HCT116 (cell line): ENCODE data around the gene TECPR1. TPM values are rescaled to one million over a fixed set of nuclear protein-coding genes. Genes with fewer than 3 reads are reported as not detected.

Experiments used
- ATAC-seq: fragments of 200-7000 bp; cut with Tn5 transposase; 2 replicates; pipeline ENCODE4 v1.9.1; 2020; ENCODE audit warnings: mild to moderate bottlenecking, moderate library complexity
- BruUV-seq: library from RNA; stranded (reverse); fragments of 400-500 nt; replicated peaks from 2 replicates; lab custom pipeline; 2021; lab: Mats Ljungman, UMichigan
- CTCF ChIA-PET: fragments of 300-600 bp; sonication (Branson Sonifier 250); formaldehyde crosslinking; loops from one replicate; lab custom pipeline; 2021; ENCODE audit warnings: antibody characterized with exemption; lab: Charles Lee
- POLR2A ChIA-PET: fragments of 300-600, 350-600 bp; sonication (Branson Sonifier 250); formaldehyde crosslinking; loops from one replicate; lab custom pipeline; 2021; ENCODE audit warnings: antibody characterized with exemption; lab: Charles Lee
- RAD21 ChIA-PET, 2 experiments: fragments of 300-600 bp; sonication (Branson Sonifier 250); formaldehyde crosslinking; loops; one replicate each; lab custom pipeline; 2023; ENCODE audit warnings: low total read pairs in 2 of 2; ENCODE audit not compliant: uncharacterized antibody in 2 of 2, unreplicated experiment in 2 of 2, low non-redundant PET in 1 of 2; lab: Charles Lee
- DNase-seq: peaks from one replicate; pipeline ENCODE4 v3.0.0-alpha.2; 2010; ENCODE audit warnings: low read depth, low spot score
- H2AFZ ChIP-seq: fragments of 200-600 bp; shearing (Covaris generic), sonication (generic); 2 replicates; pipeline ENCODE4 v1.6.1; 2017; ENCODE audit warnings: low read depth, mixed run types, mixed read lengths, antibody characterized with exemption, low read length; ENCODE audit not compliant: poor library complexity, severe bottlenecking
- H3K27ac ChIP-seq: 2 replicates; pipeline ENCODE4 v1.5.1; 2012; ENCODE audit warnings: low read depth, low read length
- H3K27me3 ChIP-seq: fragments of 200-600 bp; sonication (generic); 2 replicates; pipeline ENCODE4 v1.6.1; 2016; ENCODE audit warnings: mixed run types, low read length, mixed read lengths; ENCODE audit not compliant: insufficient read depth
- H3K36me3 ChIP-seq, 2 experiments: fragments of 200-500 bp in 1 of 2; fragments of 200-600 bp in 1 of 2; sonication (Bioruptor generic) in 1 of 2; sonication (generic) in 1 of 2; 2 replicates each; pipeline versions ENCODE4 v1.5.1 to v1.6.1; 2014 to 2016; ENCODE audit warnings: low read length in 2 of 2, inconsistent platforms in 1 of 2, mixed read lengths in 1 of 2, mixed run types in 1 of 2; ENCODE audit not compliant: insufficient read depth in 2 of 2, control insufficient read depth in 1 of 2
- H3K4me1 ChIP-seq, 2 experiments: fragments of 200-600 bp in 1 of 2; sonication (generic) in 1 of 2; 2 replicates each; pipeline versions ENCODE4 v1.5.1 to v1.6.1; 2012 to 2017; ENCODE audit warnings: low read length in 2 of 2, inconsistent platforms in 1 of 2, mild to moderate bottlenecking in 1 of 2, mixed read lengths in 1 of 2, mixed run types in 1 of 2, moderate library complexity in 1 of 2; ENCODE audit not compliant: insufficient read depth in 2 of 2, control insufficient read depth in 1 of 2
- H3K4me2 ChIP-seq: fragments of 200-600 bp; sonication (generic); 2 replicates; pipeline ENCODE4 v1.6.1; 2017; ENCODE audit warnings: mixed run types, low read length, mixed read lengths
- H3K4me3 ChIP-seq, 2 experiments: fragments of 200-600 bp in 1 of 2; sonication (generic) in 1 of 2; replicated peaks in 1 of 2; 2 replicates each; pipeline ENCODE4 v1.5.1; 2011 to 2016; ENCODE audit warnings: low read length in 2 of 2, control low read depth in 1 of 2, low read depth in 1 of 2, mild to moderate bottlenecking in 1 of 2, mixed read lengths in 1 of 2, mixed run types in 1 of 2
- H3K79me2 ChIP-seq: fragments of 200-600 bp; sonication (generic); 2 replicates; pipeline ENCODE4 v1.6.1; 2017; ENCODE audit warnings: mild to moderate bottlenecking, mixed run types, low read length, moderate library complexity, mixed read lengths; ENCODE audit not compliant: insufficient read depth
- H3K9ac ChIP-seq: fragments of 200-600 bp; sonication (generic); 2 replicates; pipeline ENCODE4 v1.6.1; 2016; ENCODE audit warnings: low read length, mixed read lengths
- H3K9me2 ChIP-seq: fragments of 200-600 bp; sonication (generic), shearing (Covaris generic); 2 replicates; pipeline ENCODE4 v1.6.1; 2017; ENCODE audit warnings: mixed run types, mild to moderate bottlenecking, moderate library complexity; ENCODE audit not compliant: insufficient read depth
- H3K9me3 ChIP-seq, 2 experiments: fragments of 200-500 bp in 1 of 2; fragments of 200-600 bp in 1 of 2; sonication (Bioruptor generic) in 1 of 2; sonication (generic) in 1 of 2; 2 replicates each; pipeline ENCODE4 v1.6.1; 2014 to 2017; ENCODE audit warnings: low read length in 2 of 2, mixed read lengths in 2 of 2, inconsistent platforms in 1 of 2, low read depth in 1 of 2, mild to moderate bottlenecking in 1 of 2, mixed run types in 1 of 2, moderate library complexity in 1 of 2; ENCODE audit not compliant: control insufficient read depth in 1 of 2, insufficient read depth in 1 of 2
- H4K20me1 ChIP-seq: fragments of 200-600 bp; sonication (generic), shearing (Covaris generic); 2 replicates; pipeline ENCODE4 v1.6.1; 2017; ENCODE audit warnings: mixed run types, mild to moderate bottlenecking, moderate library complexity; ENCODE audit not compliant: insufficient read depth
- EGR1 ChIP-seq: IDR thresholded peaks from 2 replicates; pipeline ENCODE4 v1.6.1; 2012; ENCODE audit warnings: low read depth
- ELF1 ChIP-seq: IDR thresholded peaks from 2 replicates; pipeline ENCODE4 v1.6.1; 2012; ENCODE audit warnings: low read depth, borderline replicate concordance
- EZH2 ChIP-seq: fragments of 200-600 bp; sonication (generic); IDR thresholded peaks from 2 replicates; pipeline ENCODE4 v1.6.1; 2017; ENCODE audit warnings: antibody characterized with exemption, mixed run types
- FOSL1 ChIP-seq: IDR thresholded peaks from 2 replicates; pipeline ENCODE4 v1.6.1; 2012; ENCODE audit warnings: low read depth
- MAX ChIP-seq: IDR thresholded peaks from 2 replicates; pipeline ENCODE4 v1.6.1; 2012
- POLR2A ChIP-seq: IDR thresholded peaks from 2 replicates; pipeline ENCODE4 v1.7.0; 2011; ENCODE audit warnings: borderline replicate concordance; ENCODE audit not compliant: insufficient read depth, insufficient read length; ENCODE audit errors: extremely low read depth
- POLR2AphosphoS5 ChIP-seq: IDR thresholded peaks from 2 replicates; pipeline ENCODE4 v1.6.1; 2011; ENCODE audit warnings: mild to moderate bottlenecking, low read depth, low read length, moderate library complexity
- REST ChIP-seq: IDR thresholded peaks from 2 replicates; pipeline ENCODE4 v1.6.1; 2012; ENCODE audit warnings: low read depth
- SIN3A ChIP-seq: IDR thresholded peaks from 2 replicates; pipeline ENCODE4 v1.6.1; 2012; ENCODE audit warnings: low read depth
- TCF7L2 ChIP-seq: IDR thresholded peaks from 2 replicates; pipeline ENCODE4 v1.7.0; 2011; ENCODE audit warnings: borderline replicate concordance, inconsistent platforms; ENCODE audit not compliant: insufficient read depth, insufficient read length; ENCODE audit errors: extremely low read depth
- YY1 ChIP-seq: IDR thresholded peaks from 2 replicates; pipeline ENCODE4 v1.6.1; 2011; ENCODE audit warnings: low read length, low read depth, moderate library complexity, mild to moderate bottlenecking; ENCODE audit not compliant: insufficient replicate concordance; ENCODE audit errors: extremely low read depth
- intact Hi-C: fragments of 100-400 bp; cut with micrococcal nuclease; formaldehyde crosslinking; loops from 2 replicates; pipeline ENCODE4 v1.10.0; 2022
- total RNA-seq: library from RNA; stranded (reverse); gene quantifications from one replicate; pipeline ENCODE4 v1.2.1, GENCODE V29; 2021; ENCODE audit not compliant: unreplicated experiment

TECPR1 gene
- total RNA-seq, 1 experiment from 2014 or later = 19.9 TPM

GRCh38 chr7:98254516-98254915 is 2.5 kb upstream of the TECPR1 start:
- Histone ChIP-seq H3K4me3 (no peak overlapping the region), H3K27me3 (no peaks in the 10 kb centered on the region), H3K36me3 (no peaks in the 10 kb centered on the region), H3K9me3 (no peaks in the 10 kb centered on the region), H3K4me2 (no peak overlapping the region), H3K9ac (no peak overlapping the region), H2AFZ (no peak overlapping the region), H3K4me1 (peaks cover 14 to 22% of the 10 kb centered on the region in 2 experiments), H3K79me2 (peaks cover 31% of the 10 kb centered on the region), H3K27ac (no peak overlapping the region), H4K20me1 (no peaks in the 10 kb centered on the region), H3K9me2 (no peaks in the 10 kb centered on the region)
- no peak for TF ChIP-seq FOSL1
- TF ChIP-seq POLR2AphosphoS5 = no peak
- TF ChIP-seq MAX = no peak
- no peak for TF ChIP-seq REST
- no peak for TF ChIP-seq ELF1
- no peak for TF ChIP-seq POLR2A
- TF ChIP-seq TCF7L2 = no peak
- no peak for TF ChIP-seq EZH2
- TF ChIP-seq YY1 = no peak
- TF ChIP-seq EGR1 = no peak
- no peak for TF ChIP-seq SIN3A
- ChIA-PET RAD21 (no interaction called here), POLR2A (no interaction called here), CTCF (interaction anchor here (1.3 kb wide), 1 partner anchor 12 kb away, joined by 3 read pairs; no protein-coding TSS in a partner anchor)
- intact Hi-C loops = no loop called here
- ATAC-seq (no peak), DNase-seq (no peak)
- no TSS peak for BruUV-seq
